Measurements from ENCODE around the gene PRPH2. TPM values are rescaled to one million over a fixed set of nuclear protein-coding genes. Genes with fewer than 3 reads are reported as not detected.

PRPH2 gene
- total RNA-seq, 1 donor from 2014 or later, result not detected

DNA sequence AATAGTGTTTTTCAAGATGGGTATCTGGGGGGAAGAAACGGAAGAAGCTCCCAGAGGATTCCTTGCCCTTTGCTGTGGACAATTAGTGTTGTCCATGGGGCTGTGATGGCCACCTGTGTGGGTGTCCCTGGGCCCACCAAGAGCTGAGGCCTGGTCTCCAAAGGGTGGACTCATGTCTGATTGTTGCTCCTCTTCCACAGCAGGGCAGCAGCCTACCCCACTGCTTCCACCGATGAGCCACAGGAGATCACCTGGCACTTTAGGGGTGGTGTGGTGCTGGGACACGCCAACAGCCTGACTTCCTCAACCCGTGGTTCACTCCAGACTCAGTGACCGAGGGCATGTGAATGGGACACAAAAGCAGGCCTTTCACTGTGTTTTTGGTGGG is 25.1 kb downstream of the PRPH2 start:
- Mint-ChIP-seq H3K27me3 (no peaks in the 10 kb centered on the region), H3K4me1 (ENCODE audit: low read depth) (no peaks in the 10 kb centered on the region), H3K27ac (no peak overlapping the region), H3K9me3 (ENCODE audit: low read depth) (no peaks in the 10 kb centered on the region), H3K4me3 (ENCODE audit: low read depth) (no peak overlapping the region), H3K36me3 (ENCODE audit: insufficient read depth) (peaks cover 4% of the 10 kb centered on the region)
- TF ChIP-seq, protein P1, sequence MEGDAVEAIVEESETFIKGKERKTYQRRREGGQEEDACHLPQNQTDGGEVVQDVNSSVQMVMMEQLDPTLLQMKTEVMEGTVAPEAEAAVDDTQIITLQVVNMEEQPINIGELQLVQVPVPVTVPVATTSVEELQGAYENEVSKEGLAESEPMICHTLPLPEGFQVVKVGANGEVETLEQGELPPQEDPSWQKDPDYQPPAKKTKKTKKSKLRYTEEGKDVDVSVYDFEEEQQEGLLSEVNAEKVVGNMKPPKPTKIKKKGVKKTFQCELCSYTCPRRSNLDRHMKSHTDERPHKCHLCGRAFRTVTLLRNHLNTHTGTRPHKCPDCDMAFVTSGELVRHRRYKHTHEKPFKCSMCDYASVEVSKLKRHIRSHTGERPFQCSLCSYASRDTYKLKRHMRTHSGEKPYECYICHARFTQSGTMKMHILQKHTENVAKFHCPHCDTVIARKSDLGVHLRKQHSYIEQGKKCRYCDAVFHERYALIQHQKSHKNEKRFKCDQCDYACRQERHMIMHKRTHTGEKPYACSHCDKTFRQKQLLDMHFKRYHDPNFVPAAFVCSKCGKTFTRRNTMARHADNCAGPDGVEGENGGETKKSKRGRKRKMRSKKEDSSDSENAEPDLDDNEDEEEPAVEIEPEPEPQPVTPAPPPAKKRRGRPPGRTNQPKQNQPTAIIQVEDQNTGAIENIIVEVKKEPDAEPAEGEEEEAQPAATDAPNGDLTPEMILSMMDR (IDR thresholded peaks at IDR 0.05; ENCODE audit: unreplicated experiment), result no peak
- no peak for DNase-seq (ENCODE audit: low spot score, unreplicated experiment)

- H3K9me3 Mint-ChIP-seq (ENCODE audit: low read depth), result no peaks in the 10 kb centered on the region
- H3K4me1 Mint-ChIP-seq (ENCODE audit: low read depth), result no peaks in the 10 kb centered on the region
- H3K4me3 Mint-ChIP-seq (ENCODE audit: low read depth), result no peak overlapping the region
- DNase-seq (ENCODE audit: low spot score, unreplicated experiment), result no peak
- no peaks in the 10 kb centered on the region for H3K27me3 Mint-ChIP-seq
- TF ChIP-seq, protein P1 (IDR thresholded peaks at IDR 0.05; ENCODE audit: unreplicated experiment), result no peak
- peaks cover 4% of the 10 kb centered on the region for H3K36me3 Mint-ChIP-seq (ENCODE audit: insufficient read depth)
- H3K27ac Mint-ChIP-seq, result peak overlapping the region; percentile 37
Observed at GRCh38 chr6:42696526-42697267, 25.7 kb downstream of the PRPH2 start.

- DNase-seq (ENCODE audit: low spot score, unreplicated experiment), result no peak
- H3K36me3 Mint-ChIP-seq (ENCODE audit: insufficient read depth), result peaks cover 14% of the 10 kb centered on the region
- TF ChIP-seq, protein P1 (IDR thresholded peaks at IDR 0.05; ENCODE audit: unreplicated experiment), result no peak
- no peaks in the 10 kb centered on the region for H3K9me3 Mint-ChIP-seq (ENCODE audit: low read depth)
- H3K4me1 Mint-ChIP-seq (ENCODE audit: low read depth), result no peaks in the 10 kb centered on the region
- H3K27me3 Mint-ChIP-seq, result no peaks in the 10 kb centered on the region
- no peak overlapping the region for H3K27ac Mint-ChIP-seq
- H3K4me3 Mint-ChIP-seq (ENCODE audit: low read depth), result no peak overlapping the region
Observed at GRCh38 chr6:42694586-42694985, 27.8 kb downstream of the PRPH2 start.

- Mint-ChIP-seq H3K4me1 (ENCODE audit: low read depth) (no peaks in the 10 kb centered on the region), H3K9me3 (ENCODE audit: low read depth) (no peaks in the 10 kb centered on the region), H3K4me3 (ENCODE audit: low read depth) (no peak overlapping the region), H3K27ac (no peak overlapping the region), H3K27me3 (no peaks in the 10 kb centered on the region), H3K36me3 (ENCODE audit: insufficient read depth) (peaks cover 18% of the 10 kb centered on the region)
- TF ChIP-seq, protein P1 (IDR thresholded peaks at IDR 0.05; ENCODE audit: unreplicated experiment), result no peak
- DNase-seq (ENCODE audit: low spot score, unreplicated experiment), result no peak
Observed at GRCh38 chr6:42693725-42694323, 28.6 kb downstream of the PRPH2 start.

GRCh38 chr6:42692137-42692911 is 30.1 kb downstream of the PRPH2 start:
- Mint-ChIP-seq H3K4me3 (ENCODE audit: low read depth) (no peak overlapping the region), H3K9me3 (ENCODE audit: low read depth) (no peaks in the 10 kb centered on the region), H3K36me3 (ENCODE audit: insufficient read depth) (peaks cover 30% of the 10 kb centered on the region), H3K27ac (no peak overlapping the region), H3K4me1 (ENCODE audit: low read depth) (no peaks in the 10 kb centered on the region), H3K27me3 (no peaks in the 10 kb centered on the region)
- no peak for DNase-seq (ENCODE audit: low spot score, unreplicated experiment)
- TF ChIP-seq, protein P1 (IDR thresholded peaks at IDR 0.05; ENCODE audit: unreplicated experiment), result no peak
